K562 (cell line): Measurements from ENCODE around the gene ELSPBP1. TPM values are rescaled to one million over a fixed set of nuclear protein-coding genes. Genes with fewer than 3 reads are reported as not detected.

ENCODE experiments used
- CC2D1A ChIP-seq: fragments of 450-650 bp; IDR thresholded peaks from 2 replicates; pipeline ENCODE4 v1.6.1; 2017; ENCODE audit warnings: mild to moderate bottlenecking
- CTCF ChIP-seq, 3 experiments: IDR thresholded peaks in 2 of 3; conservative IDR thresholded peaks in 1 of 3; 2 replicates each; pipeline ENCODE4 v1.5.1; 2011 to 2012; ENCODE audit warnings: low read length in 3 of 3, mild to moderate bottlenecking in 3 of 3, control low read depth in 2 of 3, improper control_type of control experiment in 1 of 3, inconsistent platforms in 1 of 3, low read depth in 1 of 3, mixed read lengths in 1 of 3, moderate library complexity in 1 of 3; ENCODE audit not compliant: insufficient read depth in 2 of 3
- EHMT2 ChIP-seq: fragments of 450-650 bp; IDR thresholded peaks from 2 replicates; pipeline ENCODE4 v1.6.1; 2018; ENCODE audit warnings: antibody characterized with exemption
- EWSR1 ChIP-seq: fragments of 450-650 bp; IDR thresholded peaks from 2 replicates; pipeline ENCODE4 v1.6.1; 2018; ENCODE audit warnings: borderline replicate concordance, mild to moderate bottlenecking, low read depth, moderate library complexity; ENCODE audit not compliant: partially characterized antibody
- LARP7 ChIP-seq: fragments of 450-650 bp; IDR thresholded peaks from 2 replicates; pipeline ENCODE4 v1.6.1; 2016
- MEF2A ChIP-seq: IDR thresholded peaks from 2 replicates; pipeline ENCODE4 v1.6.1; 2011; ENCODE audit warnings: low read depth, mild to moderate bottlenecking, low read length, moderate library complexity; ENCODE audit not compliant: control insufficient read depth
- MGA ChIP-seq: fragments of 450-650 bp; IDR thresholded peaks from 2 replicates; pipeline ENCODE4 v1.6.1; 2016; ENCODE audit warnings: mild to moderate bottlenecking, moderate library complexity
- MIER1 ChIP-seq: fragments of 450-650 bp; IDR thresholded peaks from 2 replicates; pipeline ENCODE4 v1.6.1; 2016; ENCODE audit warnings: antibody characterized with exemption, mild to moderate bottlenecking, low read depth
- NCOA6 ChIP-seq: fragments of 450-650 bp; IDR thresholded peaks from 2 replicates; pipeline ENCODE4 v1.6.1; 2017; ENCODE audit warnings: mild to moderate bottlenecking
- NUFIP1 ChIP-seq: fragments of 450-650 bp; IDR thresholded peaks from 2 replicates; pipeline ENCODE4 v1.6.1; 2018; ENCODE audit not compliant: partially characterized antibody
- PRPF4 ChIP-seq: fragments of 200-400 bp; formaldehyde crosslinking; IDR thresholded peaks from one replicate; pipeline ENCODE4 v1.6.1; 2017; ENCODE audit warnings: low read length, low read depth, mild to moderate bottlenecking; ENCODE audit not compliant: insufficient read depth, poor library complexity, severe bottlenecking
- polyA plus RNA-seq, 8 experiments: library from polyadenylated mRNA; depleted of rRNA in 4 of 8; stranded (reverse) in 5 of 8; unstranded in 3 of 8; fragments of >200 nt; fragmentation: Nextera tagmentation in 2 of 8; fragmentation: Illumina TruSeq in 1 of 8; extraction: Ambion mirVana in 2 of 8; extraction: Trizol in 1 of 8; gene quantifications; 2 replicates each; pipeline versions ENCODE4 v1.2.1 to v1.2.3, GENCODE V29; 2011 to 2014; ENCODE audit warnings: inconsistent platforms in 1 of 8, missing spikeins in 1 of 8
- total RNA-seq, 7 experiments: library from RNA; depleted of rRNA in 6 of 7; stranded (reverse); fragments of >200 nt in 6 of 7; fragmentation: Illumina TruSeq in 2 of 7; extraction: Trizol in 2 of 7; gene quantifications; 2 replicates each; pipeline versions ENCODE4 v1.2.1 to v1.2.3, GENCODE V29; 2011 to 2021; ENCODE audit warnings: low replicate concordance in 1 of 7
- TF ChIP-seq, protein P1 (sequence below): fragments of 450-650 bp; IDR thresholded peaks from 2 replicates; pipeline ENCODE4 v1.6.1; 2016; ENCODE audit warnings: mild to moderate bottlenecking
- TF ChIP-seq, protein P2 (sequence below): fragments of 250-450 bp; sonication (Bioruptor Pico); IDR thresholded peaks from 2 replicates; pipeline ENCODE4 v1.8.0; 2021; ENCODE audit warnings: moderate library complexity, mild to moderate bottlenecking, inconsistent platforms

Gene ELSPBP1
- total and polyA plus RNA-seq, 9 of the 15 experiments (the other 6 are each of a cell fraction or from before 2014, with no cell fraction given) = not detected

GRCh38 chr19:48006762-48007161, 12.3 kb downstream of the ELSPBP1 start (continued):
- no peak for TF ChIP-seq MGA
- TF ChIP-seq LARP7 = no peak
- peak; percentile 41 to 63 (median 55); a peak in 5 of 6 replicates for TF ChIP-seq CTCF (IDR thresholded peaks at IDR 0.05 in 2 of 3, conservative IDR thresholded peaks at IDR 0.05 in 1 of 3; ENCODE audit: insufficient read depth in 2 of 3, low read depth in 1 of 3, low read length in 3 of 3)
- TF ChIP-seq, protein P1, sequence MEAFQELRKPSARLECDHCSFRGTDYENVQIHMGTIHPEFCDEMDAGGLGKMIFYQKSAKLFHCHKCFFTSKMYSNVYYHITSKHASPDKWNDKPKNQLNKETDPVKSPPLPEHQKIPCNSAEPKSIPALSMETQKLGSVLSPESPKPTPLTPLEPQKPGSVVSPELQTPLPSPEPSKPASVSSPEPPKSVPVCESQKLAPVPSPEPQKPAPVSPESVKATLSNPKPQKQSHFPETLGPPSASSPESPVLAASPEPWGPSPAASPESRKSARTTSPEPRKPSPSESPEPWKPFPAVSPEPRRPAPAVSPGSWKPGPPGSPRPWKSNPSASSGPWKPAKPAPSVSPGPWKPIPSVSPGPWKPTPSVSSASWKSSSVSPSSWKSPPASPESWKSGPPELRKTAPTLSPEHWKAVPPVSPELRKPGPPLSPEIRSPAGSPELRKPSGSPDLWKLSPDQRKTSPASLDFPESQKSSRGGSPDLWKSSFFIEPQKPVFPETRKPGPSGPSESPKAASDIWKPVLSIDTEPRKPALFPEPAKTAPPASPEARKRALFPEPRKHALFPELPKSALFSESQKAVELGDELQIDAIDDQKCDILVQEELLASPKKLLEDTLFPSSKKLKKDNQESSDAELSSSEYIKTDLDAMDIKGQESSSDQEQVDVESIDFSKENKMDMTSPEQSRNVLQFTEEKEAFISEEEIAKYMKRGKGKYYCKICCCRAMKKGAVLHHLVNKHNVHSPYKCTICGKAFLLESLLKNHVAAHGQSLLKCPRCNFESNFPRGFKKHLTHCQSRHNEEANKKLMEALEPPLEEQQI = 0 out of 2 replicates have a peak, but pooled peaks have one; percentile 15
- TF ChIP-seq MEF2A = no peak
- TF ChIP-seq EHMT2 = peak; percentile 44; the same call in 1 of the 2 replicates
- TF ChIP-seq, protein P2, sequence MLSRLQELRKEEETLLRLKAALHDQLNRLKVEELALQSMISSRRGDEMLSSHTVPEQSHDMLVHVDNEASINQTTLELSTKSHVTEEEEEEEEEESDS (CRISPR knock-in tag) = no peak
- no peak for TF ChIP-seq EWSR1
- TF ChIP-seq NCOA6 = no peak
- peak; percentile 78 for TF ChIP-seq CC2D1A
- no peak for TF ChIP-seq NUFIP1
- no peak for TF ChIP-seq MIER1
- no peak for TF ChIP-seq PRPF4
